ENCODE results near the gene BEST2.
"Not testable (repeated sequence)": the region's sequence is repeated elsewhere in the genome, so short reads cannot be mapped to it uniquely, and the experiment has no call there.

The BEST2 gene

DNA sequence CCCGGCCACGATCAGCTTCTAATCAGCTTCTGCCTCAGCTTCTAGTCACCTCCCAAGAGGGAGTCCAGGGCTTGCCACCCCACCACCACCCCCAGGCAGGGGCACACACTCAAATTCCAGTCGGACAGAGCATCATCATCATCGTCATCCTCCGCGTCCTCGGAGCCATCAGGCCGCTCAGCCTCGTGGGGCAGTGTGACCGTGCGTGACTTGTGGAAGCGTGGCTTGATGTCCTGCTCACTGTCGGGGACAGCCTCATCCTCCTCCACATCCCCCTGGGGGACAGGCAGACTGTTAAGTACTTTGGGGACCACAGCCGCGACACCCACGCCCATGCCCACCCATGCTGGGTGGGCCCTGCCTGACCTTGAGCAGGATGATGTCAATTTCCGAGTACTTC, 40.4 kb upstream of the BEST2 start:
- no peak overlapping the region for H3K27ac ChIP-seq
- no peak for TF ChIP-seq CTCF (IDR thresholded peaks at IDR 0.05; ENCODE audit: low read depth, low read length)
- peaks cover 85% of the 10 kb centered on the region for H3K36me3 ChIP-seq
- H3K9me3 ChIP-seq (ENCODE audit: severe bottlenecking) = no peaks in the 10 kb centered on the region
- no peaks in the 10 kb centered on the region for H3K27me3 ChIP-seq (ENCODE audit: insufficient read depth, low read depth, severe bottlenecking)
- DNase-seq = no peak
- no peak overlapping the region for H3K4me3 ChIP-seq (ENCODE audit: low read depth, low read length)

- H3K36me3 ChIP-seq = peaks cover 85% of the 10 kb centered on the region
- DNase-seq = peak; percentile 60
- H3K27me3 ChIP-seq (ENCODE audit: insufficient read depth, low read depth, severe bottlenecking); H3K4me3 ChIP-seq (ENCODE audit: low read depth, low read length); H3K9me3 ChIP-seq (ENCODE audit: severe bottlenecking); H3K27ac ChIP-seq: not testable (repeated sequence)
Measured at GRCh38 chr19:12712077-12712476, 39.5 kb upstream of the BEST2 start.

DNA sequence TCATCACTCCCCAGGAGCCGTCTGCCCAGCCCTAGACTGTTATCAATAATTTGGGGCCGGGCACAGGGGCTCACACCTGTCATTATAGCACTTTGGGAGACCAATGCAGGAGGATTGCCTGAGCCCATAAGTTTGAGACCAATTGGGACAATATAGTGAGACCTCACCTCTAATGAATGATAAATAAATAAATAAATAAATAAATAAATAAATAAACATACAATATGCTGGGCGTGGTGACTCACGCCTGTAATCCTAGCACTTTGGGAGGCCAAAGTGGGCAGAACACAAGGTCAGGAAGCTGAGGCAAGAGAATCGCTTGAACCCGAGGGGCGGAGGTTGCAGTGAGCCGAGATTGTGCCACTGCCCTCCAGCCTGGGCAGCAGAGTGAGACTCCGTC, 38.3 kb upstream of the BEST2 start:
- H3K27me3 ChIP-seq (ENCODE audit: insufficient read depth, low read depth, severe bottlenecking); H3K4me3 ChIP-seq (ENCODE audit: low read depth, low read length); H3K27ac ChIP-seq; DNase-seq; H3K9me3 ChIP-seq (ENCODE audit: severe bottlenecking): not testable (repeated sequence)
- peaks cover 94% of the 10 kb centered on the region for H3K36me3 ChIP-seq

DNA sequence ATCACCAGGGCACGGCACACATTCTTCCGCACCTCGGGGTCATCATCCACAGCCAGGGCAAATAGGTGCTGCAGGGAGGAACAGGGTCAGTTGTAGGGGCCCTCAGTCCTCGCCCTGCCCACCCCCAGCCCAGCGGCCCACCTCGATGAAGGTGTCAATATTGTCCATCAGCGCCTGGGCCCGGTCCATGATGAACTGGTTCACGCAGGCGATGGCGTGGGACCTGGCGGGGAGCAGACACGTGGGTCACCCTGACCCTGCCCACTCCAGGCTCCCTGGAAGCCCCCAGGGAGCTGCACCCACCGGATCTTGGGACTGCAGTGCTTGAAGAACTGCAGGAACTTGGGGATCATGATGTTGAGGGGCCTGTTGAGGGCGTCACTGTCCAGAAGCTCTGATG, 36.5 kb upstream of the BEST2 start:
- H3K27me3 ChIP-seq (ENCODE audit: insufficient read depth, low read depth, severe bottlenecking) = no peaks in the 10 kb centered on the region
- H3K27ac ChIP-seq = no peak overlapping the region
- no peak for TF ChIP-seq CTCF (IDR thresholded peaks at IDR 0.05; ENCODE audit: low read depth, low read length)
- peaks cover 95% of the 10 kb centered on the region for H3K36me3 ChIP-seq
- no peaks in the 10 kb centered on the region for H3K9me3 ChIP-seq (ENCODE audit: severe bottlenecking)
- no peak for DNase-seq
- no peak overlapping the region for H3K4me3 ChIP-seq (ENCODE audit: low read depth, low read length)

DNA sequence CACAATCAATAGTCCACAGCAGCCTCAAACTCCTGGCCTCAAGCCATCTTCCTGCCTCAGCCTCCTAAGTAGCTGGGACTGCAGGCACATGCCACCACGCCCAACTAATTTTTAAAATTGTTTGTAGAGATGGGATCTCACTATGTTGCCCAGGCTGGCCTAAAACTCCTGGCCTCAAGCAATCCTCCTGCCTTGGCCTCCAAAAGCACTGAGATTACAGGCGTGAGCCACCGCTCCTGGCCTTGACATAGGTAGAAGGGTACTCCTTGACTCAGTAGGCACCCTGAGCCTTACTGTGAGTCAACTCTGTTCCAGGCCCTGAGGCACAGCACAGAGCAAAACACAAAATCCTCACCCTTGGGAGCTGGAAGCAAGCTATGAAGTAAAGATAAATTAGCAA, 35.7 kb upstream of the BEST2 start:
- Histone ChIP-seq H3K4me3 (ENCODE audit: low read depth, low read length) (no peak overlapping the region), H3K36me3 (peaks cover 94% of the 10 kb centered on the region), H3K27ac (no peak overlapping the region), H3K27me3 (ENCODE audit: insufficient read depth, low read depth, severe bottlenecking) (no peaks in the 10 kb centered on the region), H3K9me3 (ENCODE audit: severe bottlenecking) (no peaks in the 10 kb centered on the region)
- DNase-seq = no peak
- no peak for TF ChIP-seq CTCF (IDR thresholded peaks at IDR 0.05; ENCODE audit: low read depth, low read length)

GRCh38 chr19:12720296-12720695, 31.3 kb upstream of the BEST2 start:
- no peak overlapping the region; the same call in 1 of the 2 replicates for H3K27ac ChIP-seq
- no peak for DNase-seq
- H3K9me3 ChIP-seq (ENCODE audit: severe bottlenecking) = no peaks in the 10 kb centered on the region
- peak overlapping the region; percentile 87 for H3K4me3 ChIP-seq (ENCODE audit: low read depth, low read length)
- no peaks in the 10 kb centered on the region for H3K27me3 ChIP-seq (ENCODE audit: insufficient read depth, low read depth, severe bottlenecking)
- TF ChIP-seq CTCF (IDR thresholded peaks at IDR 0.05; ENCODE audit: low read depth, low read length) = no peak
- peaks cover 54% of the 10 kb centered on the region for H3K36me3 ChIP-seq

DNA sequence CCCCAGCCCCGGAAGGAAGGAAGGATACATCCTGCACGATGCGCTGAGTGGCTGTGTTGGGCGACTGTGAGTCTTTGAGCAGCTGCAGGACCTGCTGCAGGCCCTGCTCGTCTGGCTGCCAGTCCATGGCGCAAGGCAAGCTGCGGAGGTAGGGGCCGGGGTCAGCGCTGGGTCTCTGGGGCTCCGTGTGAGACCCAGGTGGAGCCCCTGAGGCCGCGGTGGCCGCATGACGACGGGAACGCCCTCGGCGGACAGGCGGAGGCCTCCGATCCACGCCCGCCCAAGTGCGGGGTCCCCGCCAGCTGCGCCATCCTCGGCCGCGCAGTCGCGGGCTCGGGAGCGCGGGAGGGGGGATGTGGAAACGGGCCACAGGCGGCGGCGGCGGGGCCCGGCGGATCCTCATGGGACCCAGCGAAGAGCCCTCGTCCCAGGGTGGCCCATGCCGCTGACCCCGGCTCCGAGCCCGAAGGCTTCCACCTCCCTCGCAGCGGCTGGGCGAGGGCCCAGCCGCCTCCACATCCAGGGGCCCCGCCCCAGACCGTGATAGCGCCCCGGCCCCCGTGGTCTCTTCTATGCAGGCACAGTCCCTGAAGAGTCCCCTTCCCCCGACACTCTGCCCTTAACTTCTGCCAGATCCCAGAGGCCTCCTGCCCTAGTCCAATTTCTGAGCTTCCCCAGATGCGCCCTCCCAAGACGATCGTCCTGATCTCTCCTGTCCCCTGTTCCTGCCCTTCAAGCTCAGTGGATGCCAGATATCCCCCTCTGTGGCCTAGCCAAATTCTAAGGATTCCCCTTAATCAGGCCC, 30.5 kb upstream of the BEST2 start:
- Histone ChIP-seq H3K9me3 (ENCODE audit: severe bottlenecking) (no peaks in the 10 kb centered on the region), H3K4me3 (ENCODE audit: low read depth, low read length) (peak overlapping the region; percentile 87), H3K36me3 (peaks cover 46% of the 10 kb centered on the region), H3K27me3 (ENCODE audit: insufficient read depth, low read depth, severe bottlenecking) (no peaks in the 10 kb centered on the region), H3K27ac (peak overlapping the region; percentile 97)
- no peak for TF ChIP-seq CTCF (IDR thresholded peaks at IDR 0.05; ENCODE audit: low read depth, low read length)
- no peak for DNase-seq
